ENCODE data around the gene BTNL2.
A peak's percentile ranks its signal among the peaks of the same experiment; 100 is the strongest.

BTNL2 gene

GRCh38 chr6:32416036-32416435, 9.1 kb upstream of the BTNL2 start:
- ChIA-PET POLR2A (no interaction called here), CTCF (interaction anchor here (0.8 to 1.4 kb wide), 4 partner anchors 8 to 284 kb away, joined by 3 to 5 read pairs (median 3); no protein-coding TSS in a partner anchor)
- no peak for TF ChIP-seq FOXK2 (IDR thresholded peaks at IDR 0.05)
- no peak for TF ChIP-seq SP1 (IDR thresholded peaks at IDR 0.05)
- TF ChIP-seq FOXA1 (IDR thresholded peaks at IDR 0.05) = no peak
- TF ChIP-seq CTBP1 (IDR thresholded peaks at IDR 0.05; ENCODE audit: borderline replicate concordance) = no peak
- TF ChIP-seq ARNT (IDR thresholded peaks at IDR 0.05) = no peak
- no peak for TF ChIP-seq TARDBP (IDR thresholded peaks at IDR 0.05)
- TF ChIP-seq SUZ12 (IDR thresholded peaks at IDR 0.05) = no peak
- TF ChIP-seq BHLHE40 (IDR thresholded peaks at IDR 0.05; ENCODE audit: borderline replicate concordance) = no peak
- TF ChIP-seq FOXM1 (IDR thresholded peaks at IDR 0.05; ENCODE audit: borderline replicate concordance) = no peak
- TF ChIP-seq LEF1 (IDR thresholded peaks at IDR 0.05; ENCODE audit: borderline replicate concordance) = no peak
- no peak for TF ChIP-seq ELF4 (IDR thresholded peaks at IDR 0.05)
- TF ChIP-seq NFRKB (IDR thresholded peaks at IDR 0.05) = no peak
- no peak for TF ChIP-seq PKNOX1 (IDR thresholded peaks at IDR 0.05)
- no peak for TF ChIP-seq L3MBTL2 (conservative IDR thresholded peaks at IDR 0.05)
- TF ChIP-seq ZNF384 (IDR thresholded peaks at IDR 0.05) = no peak
- TF ChIP-seq HDGF (IDR thresholded peaks at IDR 0.05; ENCODE audit: borderline replicate concordance) = no peak
- no peak for DNase-seq (ENCODE audit: extremely low spot score)

- no peak for TF ChIP-seq NFRKB (IDR thresholded peaks at IDR 0.05)
- no peak for TF ChIP-seq FOXK2 (IDR thresholded peaks at IDR 0.05)
- TF ChIP-seq LEF1 (IDR thresholded peaks at IDR 0.05; ENCODE audit: borderline replicate concordance) = no peak
- TF ChIP-seq FOXM1 (IDR thresholded peaks at IDR 0.05; ENCODE audit: borderline replicate concordance) = no peak
- no peak for TF ChIP-seq BHLHE40 (IDR thresholded peaks at IDR 0.05; ENCODE audit: borderline replicate concordance)
- TF ChIP-seq SUZ12 (IDR thresholded peaks at IDR 0.05) = no peak
- TF ChIP-seq PKNOX1 (IDR thresholded peaks at IDR 0.05) = no peak
- no peak for TF ChIP-seq ELF4 (IDR thresholded peaks at IDR 0.05)
- no peak for TF ChIP-seq ZNF384 (IDR thresholded peaks at IDR 0.05)
- TF ChIP-seq HDGF (IDR thresholded peaks at IDR 0.05; ENCODE audit: borderline replicate concordance) = no peak
- TF ChIP-seq FOXA1 (IDR thresholded peaks at IDR 0.05) = no peak
- TF ChIP-seq ARNT (IDR thresholded peaks at IDR 0.05) = no peak
- no peak for TF ChIP-seq SP1 (IDR thresholded peaks at IDR 0.05)
- TF ChIP-seq L3MBTL2 (conservative IDR thresholded peaks at IDR 0.05) = no peak
- TF ChIP-seq CTBP1 (IDR thresholded peaks at IDR 0.05; ENCODE audit: borderline replicate concordance) = no peak
- TF ChIP-seq TARDBP (IDR thresholded peaks at IDR 0.05) = no peak
- POLR2A ChIA-PET = no interaction called here
- CTCF ChIA-PET = interaction anchor here (0.8 to 0.9 kb wide), 3 partner anchors 200 to 370 kb away, joined by 3 read pairs; no protein-coding TSS in a partner anchor
- DNase-seq (ENCODE audit: extremely low spot score) = peak; percentile 72
Measured at GRCh38 chr6:32415521-32416019, 8.6 kb upstream of the BTNL2 start.

GRCh38 chr6:32413427-32414047, 6.6 kb upstream of the BTNL2 start:
- peak; percentile 77 for DNase-seq (ENCODE audit: extremely low spot score)
- CTCF ChIA-PET = interaction anchor here (0.8 to 2.8 kb wide), 10 partner anchors 10 to 454 kb away, joined by 3 to 20 read pairs (median 4); partner anchors contain the start of gene TAP2
- POLR2A ChIA-PET = no interaction called here
- TF ChIP-seq FOXA1 (IDR thresholded peaks at IDR 0.05) (no peak), BHLHE40 (IDR thresholded peaks at IDR 0.05; ENCODE audit: borderline replicate concordance) (no peak), NFRKB (IDR thresholded peaks at IDR 0.05) (no peak), HDGF (IDR thresholded peaks at IDR 0.05; ENCODE audit: borderline replicate concordance) (no peak), FOXK2 (IDR thresholded peaks at IDR 0.05) (no peak), SUZ12 (IDR thresholded peaks at IDR 0.05) (no peak), ELF4 (IDR thresholded peaks at IDR 0.05) (no peak), L3MBTL2 (conservative IDR thresholded peaks at IDR 0.05) (no peak; the same call in 1 of the 2 replicates), SP1 (IDR thresholded peaks at IDR 0.05) (no peak), ARNT (IDR thresholded peaks at IDR 0.05) (no peak), FOXM1 (IDR thresholded peaks at IDR 0.05; ENCODE audit: borderline replicate concordance) (no peak), ZNF384 (IDR thresholded peaks at IDR 0.05) (no peak)

DNA sequence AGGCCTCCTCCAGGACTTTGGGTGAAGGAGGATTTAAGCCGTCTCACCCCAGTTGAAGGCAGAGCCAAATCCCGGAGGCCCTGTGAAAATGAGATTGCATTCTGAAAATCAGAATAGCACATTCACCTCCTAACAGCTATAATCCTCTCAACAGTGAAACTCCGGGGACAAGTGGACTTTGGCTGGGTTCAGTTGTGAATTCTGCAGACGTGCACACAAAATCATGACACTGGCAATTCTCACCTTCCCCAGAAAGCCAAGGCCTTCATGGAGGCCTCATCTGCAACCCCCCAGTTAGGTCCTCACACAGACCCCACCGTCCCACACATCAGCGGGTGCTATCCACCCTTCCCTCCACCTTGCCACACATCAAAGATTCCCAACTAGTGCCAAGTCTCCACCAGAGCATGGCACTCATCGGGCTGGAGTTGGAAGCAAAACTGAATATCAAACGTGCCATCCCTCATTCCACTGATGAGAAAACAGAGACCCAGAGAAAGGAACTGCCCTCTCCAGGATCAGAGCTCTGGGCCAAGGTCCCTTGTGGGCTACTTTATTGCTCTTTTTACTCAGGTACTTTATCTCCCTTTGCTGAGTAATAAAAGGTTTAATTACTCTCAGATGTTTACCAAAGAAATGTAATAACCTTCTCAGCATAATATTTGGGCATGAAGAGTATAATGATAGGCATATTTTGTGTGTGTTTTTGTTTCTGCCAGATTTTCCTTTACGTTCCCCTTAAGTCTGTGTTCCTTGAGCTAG, 4.8 kb upstream of the BTNL2 start:
- CTCF ChIA-PET = interaction anchor here (2.8 kb wide), 1 partner anchor 374 kb away, joined by 14 read pairs; no protein-coding TSS in a partner anchor
- TF ChIP-seq FOXM1 (IDR thresholded peaks at IDR 0.05; ENCODE audit: borderline replicate concordance) (no peak), HDGF (IDR thresholded peaks at IDR 0.05; ENCODE audit: borderline replicate concordance) (no peak), FOXA1 (IDR thresholded peaks at IDR 0.05) (no peak), TARDBP (IDR thresholded peaks at IDR 0.05) (no peak), CTBP1 (IDR thresholded peaks at IDR 0.05; ENCODE audit: borderline replicate concordance) (no peak), PKNOX1 (IDR thresholded peaks at IDR 0.05) (no peak), SUZ12 (IDR thresholded peaks at IDR 0.05) (no peak), BHLHE40 (IDR thresholded peaks at IDR 0.05; ENCODE audit: borderline replicate concordance) (no peak), SP1 (IDR thresholded peaks at IDR 0.05) (no peak), NFRKB (IDR thresholded peaks at IDR 0.05) (no peak), ZNF384 (IDR thresholded peaks at IDR 0.05) (no peak), ELF4 (IDR thresholded peaks at IDR 0.05) (no peak), ARNT (IDR thresholded peaks at IDR 0.05) (no peak)
- no peak for DNase-seq (ENCODE audit: extremely low spot score)
- POLR2A ChIA-PET = no interaction called here

- CTCF ChIA-PET = no interaction called here
- no peak for TF ChIP-seq SUZ12 (IDR thresholded peaks at IDR 0.05)
- TF ChIP-seq CTBP1 (IDR thresholded peaks at IDR 0.05; ENCODE audit: borderline replicate concordance) = no peak
- no peak for TF ChIP-seq FOXM1 (IDR thresholded peaks at IDR 0.05; ENCODE audit: borderline replicate concordance)
- TF ChIP-seq LEF1 (IDR thresholded peaks at IDR 0.05; ENCODE audit: borderline replicate concordance) = no peak
- TF ChIP-seq ARNT (IDR thresholded peaks at IDR 0.05) = no peak
- no peak for TF ChIP-seq ZNF384 (IDR thresholded peaks at IDR 0.05)
- TF ChIP-seq TARDBP (IDR thresholded peaks at IDR 0.05) = no peak
- no peak for TF ChIP-seq NFRKB (IDR thresholded peaks at IDR 0.05)
- TF ChIP-seq L3MBTL2 (conservative IDR thresholded peaks at IDR 0.05) = no peak
- TF ChIP-seq SP1 (IDR thresholded peaks at IDR 0.05) = no peak
- no peak for TF ChIP-seq FOXA1 (IDR thresholded peaks at IDR 0.05)
- TF ChIP-seq FOXK2 (IDR thresholded peaks at IDR 0.05) = no peak
- no peak for TF ChIP-seq ELF4 (IDR thresholded peaks at IDR 0.05)
- TF ChIP-seq BHLHE40 (IDR thresholded peaks at IDR 0.05; ENCODE audit: borderline replicate concordance) = no peak
- no peak for TF ChIP-seq HDGF (IDR thresholded peaks at IDR 0.05; ENCODE audit: borderline replicate concordance)
- TF ChIP-seq PKNOX1 (IDR thresholded peaks at IDR 0.05) = no peak
- no peak for DNase-seq (ENCODE audit: extremely low spot score)
- POLR2A ChIA-PET = no interaction called here
Measured at GRCh38 chr6:32410906-32411305, 3.9 kb upstream of the BTNL2 start.
